ENCODE measurements around the gene ZGLP1. TPM values are rescaled to one million over a fixed set of nuclear protein-coding genes. Genes with fewer than 3 reads are reported as not detected.
"Not testable (repeated sequence)": the region's sequence is repeated elsewhere in the genome, so short reads cannot be mapped to it uniquely, and the experiment has no call there.

Gene ZGLP1
- total RNA-seq, 1 experiment from 2014 or later, result 1.8 TPM

GRCh38 chr19:10283301-10284064 lies 26.1 kb downstream of the ZGLP1 start:
- no TSS peak for BruUV-seq (replicated peaks)
- H3K79me2 ChIP-seq (ENCODE audit: low read length), result no peaks in the 10 kb centered on the region
- no peaks in the 10 kb centered on the region for H3K27me3 ChIP-seq (ENCODE audit: low read length)
- H2AFZ ChIP-seq (ENCODE audit: low read length), result no peak overlapping the region
- TF ChIP-seq EZH2 (IDR thresholded peaks at IDR 0.05; ENCODE audit: low read length, unreplicated experiment) (no peak), CTCF (conservative IDR thresholded peaks at IDR 0.05; ENCODE audit: low read depth, low read length) (no peak), EZH2phosphoT487 (IDR thresholded peaks at IDR 0.05; ENCODE audit: borderline replicate concordance, low read length) (no peak)
- H3K9ac ChIP-seq (ENCODE audit: low read length), result no peak overlapping the region
- H3K4me3 ChIP-seq (ENCODE audit: low read length), result no peak overlapping the region
- no peaks in the 10 kb centered on the region for H3F3A ChIP-seq (ENCODE audit: low read length, unreplicated experiment)
- no peaks in the 10 kb centered on the region for H4K20me1 ChIP-seq (ENCODE audit: low read length)
- peak overlapping the region; percentile 31 for H3K4me2 ChIP-seq (ENCODE audit: low read length)
- H3K27ac ChIP-seq (ENCODE audit: low read length), result no peak overlapping the region
- ChIA-PET CTCF (interaction anchor here (0.6 kb wide), 1 partner anchor 106 kb away, joined by 3 read pairs; no protein-coding TSS in a partner anchor), POLR2A (ENCODE audit: unreplicated experiment) (no interaction called here)
- peaks cover 7% of the 10 kb centered on the region for H3K4me1 ChIP-seq (ENCODE audit: insufficient read depth, low read length)
- no peaks in the 10 kb centered on the region for H3K9me2 ChIP-seq (replicated peaks; ENCODE audit: low read length)
- DNase-seq, result peak; percentile 59
- H3K9me3 ChIP-seq (ENCODE audit: low read length), result no peaks in the 10 kb centered on the region
- peak; percentile 67 for ATAC-seq
- intact Hi-C loops (cut with micrococcal nuclease), result no loop called here
- 0 out of 2 replicates have a peak, but pooled peaks cover 3% of the 10 kb centered on the region for H3K36me3 ChIP-seq (ENCODE audit: low read depth, low read length)

- H3F3A ChIP-seq (ENCODE audit: low read length, unreplicated experiment); CTCF ChIA-PET; H3K9ac ChIP-seq (ENCODE audit: low read length); H3K36me3 ChIP-seq (ENCODE audit: low read depth, low read length); DNase-seq; H3K79me2 ChIP-seq (ENCODE audit: low read length); ATAC-seq; H3K27me3 ChIP-seq (ENCODE audit: low read length); H3K4me2 ChIP-seq (ENCODE audit: low read length); BruUV-seq (replicated peaks); POLR2A ChIA-PET (ENCODE audit: unreplicated experiment); H4K20me1 ChIP-seq (ENCODE audit: low read length); H3K9me2 ChIP-seq (replicated peaks; ENCODE audit: low read length); H2AFZ ChIP-seq (ENCODE audit: low read length); intact Hi-C loops (cut with micrococcal nuclease); H3K9me3 ChIP-seq (ENCODE audit: low read length); H3K4me3 ChIP-seq (ENCODE audit: low read length); H3K4me1 ChIP-seq (ENCODE audit: insufficient read depth, low read length); H3K27ac ChIP-seq (ENCODE audit: low read length): not testable (repeated sequence)
These were observed 27.6 kb downstream of the ZGLP1 start for GRCh38 chr19:10282043-10282442.

GRCh38 chr19:10279737-10280442 lies 29.7 kb downstream of the ZGLP1 start:
- H3K4me3 ChIP-seq (ENCODE audit: low read length), result no peak overlapping the region
- H3K9me3 ChIP-seq (ENCODE audit: low read length), result no peaks in the 10 kb centered on the region
- TF ChIP-seq EZH2 (IDR thresholded peaks at IDR 0.05; ENCODE audit: low read length, unreplicated experiment) (no peak), CTCF (conservative IDR thresholded peaks at IDR 0.05; ENCODE audit: low read depth, low read length) (no peak), EZH2phosphoT487 (IDR thresholded peaks at IDR 0.05; ENCODE audit: borderline replicate concordance, low read length) (no peak)
- no peaks in the 10 kb centered on the region for H3F3A ChIP-seq (ENCODE audit: low read length, unreplicated experiment)
- DNase-seq (no peak), ATAC-seq (no peak)
- no TSS peak for BruUV-seq (replicated peaks)
- no peaks in the 10 kb centered on the region for H4K20me1 ChIP-seq (ENCODE audit: low read length)
- peaks cover 7% of the 10 kb centered on the region for H3K4me1 ChIP-seq (ENCODE audit: insufficient read depth, low read length)
- no peak overlapping the region for H3K27ac ChIP-seq (ENCODE audit: low read length)
- intact Hi-C loops (cut with micrococcal nuclease), result no loop called here
- H3K36me3 ChIP-seq (ENCODE audit: low read depth, low read length), result no peaks in the 10 kb centered on the region
- no peak overlapping the region for H2AFZ ChIP-seq (ENCODE audit: low read length)
- H3K9me2 ChIP-seq (replicated peaks; ENCODE audit: low read length), result no peaks in the 10 kb centered on the region
- ChIA-PET POLR2A (ENCODE audit: unreplicated experiment) (interaction anchor here (0.7 kb wide), 1 partner anchor 10 kb away, joined by 3 read pairs; no protein-coding TSS in a partner anchor), CTCF (interaction anchor here (0.5 to 0.9 kb wide), 2 partner anchors 10 to 21 kb away, joined by 3 to 4 read pairs; no protein-coding TSS in a partner anchor)
- no peak overlapping the region for H3K9ac ChIP-seq (ENCODE audit: low read length)
- no peaks in the 10 kb centered on the region for H3K79me2 ChIP-seq (ENCODE audit: low read length)
- H3K4me2 ChIP-seq (ENCODE audit: low read length), result no peak overlapping the region
- no peaks in the 10 kb centered on the region for H3K27me3 ChIP-seq (ENCODE audit: low read length)

Measured in PC-3 (cell line).